Breast epithelium (tissue), 4 donors: Measurements from ENCODE around the gene TBXAS1. TPM values are rescaled to one million over a fixed set of nuclear protein-coding genes. Genes with fewer than 3 reads are reported as not detected.

Experiments used
- DNase-seq, 2 donors: peaks; one replicate each; pipeline ENCODE4 v3.0.0-alpha.2; 2019; ENCODE audit warnings: low spot score in 2 of 2
- H3K27ac ChIP-seq, 2 donors: fragments of 200-600 bp; sonication (generic) in 1 of 2; one replicate each; pipeline ENCODE4 v1.5.1; 2016 to 2019; ENCODE audit warnings: mild to moderate bottlenecking in 1 of 2
- H3K27me3 ChIP-seq, 2 donors: fragments of 200-600 bp; sonication (generic) in 1 of 2; one replicate each; pipeline versions ENCODE4 v1.5.1 to v1.6.0; 2017 to 2019; ENCODE audit warnings: control low read depth in 1 of 2, mild to moderate bottlenecking in 1 of 2
- H3K36me3 ChIP-seq: fragments of 200-600 bp; one replicate; pipeline ENCODE4 v1.5.1; 2019
- H3K4me1 ChIP-seq, 2 donors: fragments of 200-600 bp; sonication (generic); one replicate each; pipeline ENCODE4 v1.5.1; 2016 to 2019; ENCODE audit warnings: control low read depth in 1 of 2
- H3K4me3 ChIP-seq, 3 donors: fragments of 200-600 bp; sonication (generic); 1 replicate in 2 of 3; 2 replicates in 1 of 3; pipeline ENCODE4 v1.5.1; 2016 to 2019; ENCODE audit warnings: mild to moderate bottlenecking in 3 of 3, moderate library complexity in 2 of 3
- H3K9me3 ChIP-seq, 2 donors: fragments of 200-600 bp; sonication (generic) in 1 of 2; one replicate each; pipeline ENCODE4 v1.5.1; 2016 to 2019; ENCODE audit warnings: control low read depth in 1 of 2
- CTCF ChIP-seq, 3 donors: fragments of 450-650 bp; IDR thresholded peaks; one replicate each; pipeline ENCODE4 v1.5.1; 2016 to 2017; ENCODE audit warnings: antibody characterized with exemption in 3 of 3, mild to moderate bottlenecking in 3 of 3, moderate library complexity in 3 of 3
- POLR2A ChIP-seq: fragments of 450-650 bp; IDR thresholded peaks from one replicate; pipeline ENCODE4 v1.6.1; 2016; ENCODE audit warnings: antibody characterized with exemption, mild to moderate bottlenecking, moderate library complexity
- POLR2AphosphoS5 ChIP-seq, 3 donors: sonication (generic); formaldehyde crosslinking; IDR thresholded peaks; one replicate each; pipeline ENCODE4 v1.6.1; 2017; ENCODE audit warnings: antibody characterized with exemption in 3 of 3
- intact Hi-C: fragments of 100-400 bp; cut with DNase I; formaldehyde crosslinking; loops from one replicate; pipeline ENCODE4 v1.15.1; 2023; ENCODE audit warnings: low total_unique reads
- total RNA-seq, 3 donors: library from RNA; depleted of rRNA; stranded (reverse); fragments of >200 nt; gene quantifications; one replicate each; pipeline ENCODE4 v1.1.0, GENCODE V29; 2016

Gene TBXAS1
- total RNA-seq, 3 donors from 2014 or later = 17.7 to 59.8 (median 17.9) TPM

- Histone ChIP-seq H3K27me3 (no peaks in the 10 kb centered on the region), H3K4me1 (no peaks in the 10 kb centered on the region), H3K36me3 (no peaks in the 10 kb centered on the region), H3K9me3 (no peaks in the 10 kb centered on the region), H3K4me3 (no peak overlapping the region), H3K27ac (no peak overlapping the region)
- DNase-seq = no peak
- intact Hi-C loops = no loop called here
- no peak for TF ChIP-seq CTCF (IDR thresholded peaks at IDR 0.05)
- no peak for TF ChIP-seq POLR2A
- TF ChIP-seq POLR2AphosphoS5 (IDR thresholded peaks at IDR 0.05) = no peak
These were observed 192.5 kb downstream of the TBXAS1 start for GRCh38 chr7:140021603-140022002.

- intact Hi-C loops = no loop called here
- no peaks in the 10 kb centered on the region for H3K9me3 ChIP-seq
- no peak for DNase-seq
- TF ChIP-seq POLR2A (no peak), POLR2AphosphoS5 (IDR thresholded peaks at IDR 0.05) (no peak), CTCF (IDR thresholded peaks at IDR 0.05) (no peak)
- no peaks in the 10 kb centered on the region for H3K4me1 ChIP-seq
- no peaks in the 10 kb centered on the region for H3K36me3 ChIP-seq
- H3K27me3 ChIP-seq = no peaks in the 10 kb centered on the region
- no peak overlapping the region for H3K4me3 ChIP-seq
- no peak overlapping the region for H3K27ac ChIP-seq
These were observed 193.6 kb downstream of the TBXAS1 start for GRCh38 chr7:140022582-140023211.

- Histone ChIP-seq H3K36me3 (no peaks in the 10 kb centered on the region), H3K4me3 (no peak overlapping the region)
- intact Hi-C loops = no loop called here
These were observed 194.7 kb downstream of the TBXAS1 start for GRCh38 chr7:140023728-140024127.

GRCh38 chr7:140024585-140024984, 195.5 kb downstream of the TBXAS1 start:
- Histone ChIP-seq H3K27ac (no peak overlapping the region), H3K36me3 (no peaks in the 10 kb centered on the region), H3K27me3 (no peaks in the 10 kb centered on the region), H3K4me1 (no peaks in the 10 kb centered on the region), H3K9me3 (no peaks in the 10 kb centered on the region), H3K4me3 (no peak overlapping the region)
- TF ChIP-seq CTCF (IDR thresholded peaks at IDR 0.05) = no peak
- no peak for TF ChIP-seq POLR2AphosphoS5 (IDR thresholded peaks at IDR 0.05)
- no peak for TF ChIP-seq POLR2A
- DNase-seq = no peak
- intact Hi-C loops = no loop called here

More at GRCh38 chr7:140023728-140024127, 194.7 kb downstream of the TBXAS1 start:
- H3K27me3 ChIP-seq = no peaks in the 10 kb centered on the region
- H3K9me3 ChIP-seq = no peaks in the 10 kb centered on the region
- no peak for TF ChIP-seq POLR2A
- no peak for TF ChIP-seq POLR2AphosphoS5 (IDR thresholded peaks at IDR 0.05)
- no peak for TF ChIP-seq CTCF (IDR thresholded peaks at IDR 0.05)
- no peaks in the 10 kb centered on the region for H3K4me1 ChIP-seq
- H3K27ac ChIP-seq = no peak overlapping the region
- no peak for DNase-seq

GRCh38 chr7:140025241-140025640, 196.2 kb downstream of the TBXAS1 start:
- H3K27ac ChIP-seq = no peak overlapping the region
- no peaks in the 10 kb centered on the region for H3K4me1 ChIP-seq
- H3K36me3 ChIP-seq = no peaks in the 10 kb centered on the region
- H3K4me3 ChIP-seq = no peak overlapping the region
- intact Hi-C loops = no loop called here
- no peaks in the 10 kb centered on the region for H3K27me3 ChIP-seq
- DNase-seq = no peak
- H3K9me3 ChIP-seq = no peaks in the 10 kb centered on the region
- TF ChIP-seq POLR2AphosphoS5 (IDR thresholded peaks at IDR 0.05) (no peak), POLR2A (no peak), CTCF (IDR thresholded peaks at IDR 0.05) (no peak)
